ENCODE measurements around the gene FUZ.

DNA sequence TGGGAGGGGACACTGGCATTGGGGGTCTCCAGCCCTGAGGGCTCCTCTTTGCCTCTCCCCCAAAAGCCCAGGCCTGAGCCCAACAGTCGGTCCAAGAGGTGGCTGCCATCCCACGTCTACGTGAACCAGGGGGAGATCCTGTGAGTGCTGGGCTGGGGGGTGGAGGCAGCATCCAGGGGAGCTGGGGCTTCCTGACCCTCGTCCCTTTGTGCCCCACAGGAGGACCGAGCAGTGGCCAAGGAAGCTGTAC is 44.7 kb upstream of the FUZ start:
- TF ChIP-seq, protein P1, sequence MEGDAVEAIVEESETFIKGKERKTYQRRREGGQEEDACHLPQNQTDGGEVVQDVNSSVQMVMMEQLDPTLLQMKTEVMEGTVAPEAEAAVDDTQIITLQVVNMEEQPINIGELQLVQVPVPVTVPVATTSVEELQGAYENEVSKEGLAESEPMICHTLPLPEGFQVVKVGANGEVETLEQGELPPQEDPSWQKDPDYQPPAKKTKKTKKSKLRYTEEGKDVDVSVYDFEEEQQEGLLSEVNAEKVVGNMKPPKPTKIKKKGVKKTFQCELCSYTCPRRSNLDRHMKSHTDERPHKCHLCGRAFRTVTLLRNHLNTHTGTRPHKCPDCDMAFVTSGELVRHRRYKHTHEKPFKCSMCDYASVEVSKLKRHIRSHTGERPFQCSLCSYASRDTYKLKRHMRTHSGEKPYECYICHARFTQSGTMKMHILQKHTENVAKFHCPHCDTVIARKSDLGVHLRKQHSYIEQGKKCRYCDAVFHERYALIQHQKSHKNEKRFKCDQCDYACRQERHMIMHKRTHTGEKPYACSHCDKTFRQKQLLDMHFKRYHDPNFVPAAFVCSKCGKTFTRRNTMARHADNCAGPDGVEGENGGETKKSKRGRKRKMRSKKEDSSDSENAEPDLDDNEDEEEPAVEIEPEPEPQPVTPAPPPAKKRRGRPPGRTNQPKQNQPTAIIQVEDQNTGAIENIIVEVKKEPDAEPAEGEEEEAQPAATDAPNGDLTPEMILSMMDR (conservative IDR thresholded peaks at IDR 0.05; ENCODE audit: low read length): no peak
- no peak for TF ChIP-seq EZH2phosphoT487 (IDR thresholded peaks at IDR 0.05; ENCODE audit: borderline replicate concordance)

Data from Loucy (cell line).